GM19035 (cell line): Measurements from ENCODE around the gene ZCCHC7.
"Not testable (repeated sequence)": the region's sequence is repeated elsewhere in the genome, so short reads cannot be mapped to it uniquely, and the experiment has no call there.

Experiments
- ATAC-seq: cut with Tn5 transposase; IDR thresholded peaks from one replicate; pipeline ENCODE4 v1.9.1; 2021; ENCODE audit not compliant: unreplicated experiment

ZCCHC7 gene

DNA sequence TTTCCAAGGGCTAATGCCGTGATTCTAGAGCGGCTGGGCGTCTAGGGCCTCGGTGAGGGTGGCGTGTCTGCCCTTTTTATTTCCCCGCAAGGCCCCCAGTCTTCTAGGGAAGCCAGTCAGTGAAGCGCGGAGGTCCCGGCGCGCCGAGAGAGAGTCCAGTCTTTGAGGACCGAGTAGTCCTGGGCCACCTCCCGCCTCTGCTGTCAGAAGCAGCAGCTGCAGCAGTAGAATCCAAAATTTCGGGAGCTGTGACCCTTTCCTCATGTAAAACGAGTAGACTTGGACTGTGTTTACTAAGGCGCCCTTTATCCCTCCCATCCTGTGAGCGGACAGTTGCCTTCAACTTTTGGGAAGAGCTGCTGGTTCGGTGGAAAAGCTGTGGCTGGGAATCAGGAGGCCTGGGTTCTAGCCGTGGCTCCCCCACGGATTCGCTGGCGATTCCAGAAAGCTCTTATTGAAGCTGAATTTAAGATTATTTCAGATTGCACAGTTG lies 515 bp downstream of the ZCCHC7 start:
- peak; percentile 26 for ATAC-seq

DNA sequence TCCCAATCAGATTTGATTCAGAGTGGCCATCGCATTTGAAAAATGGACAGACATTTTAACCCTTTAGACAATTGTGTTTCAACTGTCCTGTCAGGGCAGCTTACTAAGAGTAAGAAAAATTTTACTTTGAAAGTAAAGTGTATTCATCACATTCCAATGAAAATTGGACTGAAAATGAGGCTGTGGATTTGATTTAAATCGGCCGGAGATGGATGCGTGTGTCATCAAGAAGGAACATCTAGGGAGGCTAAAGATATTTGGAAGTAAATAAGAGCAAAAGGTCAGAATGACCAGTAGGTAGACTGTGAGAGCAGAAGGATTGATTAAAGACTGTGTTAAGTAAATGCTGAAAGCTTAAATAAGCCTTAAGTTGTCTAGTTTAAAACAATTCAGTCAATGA lies 1.5 kb downstream of the ZCCHC7 start:
- ATAC-seq, result no peak

- ATAC-seq, result no peak
Observed at GRCh38 chr9:37126214-37126788, 5.9 kb downstream of the ZCCHC7 start.

GRCh38 chr9:37127018-37127417 lies 6.6 kb downstream of the ZCCHC7 start:
- ATAC-seq, result no peak

DNA sequence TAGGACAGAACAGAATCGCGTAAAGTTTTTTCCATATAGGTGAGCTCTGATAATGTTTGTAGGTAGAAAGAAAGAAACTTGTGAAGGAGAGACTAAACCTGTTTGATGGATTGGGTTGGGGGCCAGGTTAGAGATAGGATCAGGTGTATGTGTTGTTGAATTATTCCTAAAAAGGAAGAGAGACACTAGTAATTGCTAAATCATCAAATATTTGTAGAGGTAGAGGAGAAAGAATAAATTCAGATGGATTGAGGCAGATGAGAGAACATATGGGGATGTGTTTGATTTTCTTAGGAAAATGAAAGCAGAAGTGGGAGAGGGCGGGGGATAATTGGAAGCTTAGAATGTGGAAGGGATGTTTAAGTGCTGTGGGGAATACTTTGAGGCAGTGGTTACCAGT lies 7.7 kb downstream of the ZCCHC7 start:
- ATAC-seq, result no peak

DNA sequence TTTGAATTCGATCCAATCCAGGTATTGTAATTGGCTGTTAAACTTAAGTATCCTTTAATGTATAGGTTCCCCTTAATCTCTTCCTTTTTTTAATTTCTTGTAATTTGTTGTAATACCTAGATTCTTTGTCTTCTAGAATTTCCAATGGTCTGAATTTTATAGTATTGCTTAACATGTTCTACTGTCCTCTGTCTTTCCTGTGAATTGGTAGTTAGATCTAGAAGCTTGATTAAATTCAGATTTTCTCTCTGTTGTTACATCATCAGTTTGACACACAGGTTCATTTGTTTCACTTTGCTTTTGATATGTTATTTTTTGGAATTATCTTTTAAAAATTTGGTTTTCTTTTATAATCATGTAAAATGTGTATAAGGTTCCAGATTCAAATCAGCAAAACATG lies 13.8 kb downstream of the ZCCHC7 start:
- no peak for ATAC-seq

DNA sequence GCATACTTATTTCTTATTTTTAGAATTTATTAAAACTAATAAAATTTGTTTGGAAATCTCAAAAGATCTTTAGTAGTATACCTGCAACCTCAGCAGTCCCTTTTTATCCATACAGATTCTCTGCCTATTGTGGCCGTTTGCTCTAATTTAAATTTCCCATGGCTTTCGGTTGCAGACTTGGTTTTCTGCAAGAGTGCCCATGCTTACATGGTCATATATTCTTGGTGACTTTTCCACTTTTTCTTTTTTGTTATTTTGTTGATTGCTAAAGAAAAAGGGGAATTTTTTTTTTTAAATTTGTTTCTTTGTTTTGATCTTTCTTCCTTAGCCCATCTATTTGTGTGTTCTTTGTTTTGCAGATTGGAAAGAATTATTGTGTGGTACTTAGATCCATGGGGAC lies 20.6 kb downstream of the ZCCHC7 start:
- no peak for ATAC-seq

DNA sequence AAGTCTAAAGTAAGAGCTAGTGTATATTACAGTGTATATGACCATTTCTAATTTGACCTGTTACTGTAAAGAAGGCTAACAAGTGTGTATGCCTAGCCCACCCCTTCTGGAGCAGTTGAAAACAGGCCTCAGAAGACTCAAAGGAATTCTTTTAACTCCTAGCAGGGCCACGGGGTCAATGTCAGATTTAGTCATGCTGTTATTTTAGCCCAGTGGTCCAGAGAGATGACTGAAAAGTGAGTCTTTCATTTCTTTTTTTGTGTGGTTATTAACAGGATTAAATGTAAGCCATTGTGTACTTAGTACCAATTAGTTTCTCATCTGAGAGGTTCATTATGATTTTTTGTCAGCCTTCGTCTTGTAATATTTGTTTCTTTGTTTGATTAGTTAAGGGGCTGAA lies 24.4 kb downstream of the ZCCHC7 start:
- no peak for ATAC-seq

DNA sequence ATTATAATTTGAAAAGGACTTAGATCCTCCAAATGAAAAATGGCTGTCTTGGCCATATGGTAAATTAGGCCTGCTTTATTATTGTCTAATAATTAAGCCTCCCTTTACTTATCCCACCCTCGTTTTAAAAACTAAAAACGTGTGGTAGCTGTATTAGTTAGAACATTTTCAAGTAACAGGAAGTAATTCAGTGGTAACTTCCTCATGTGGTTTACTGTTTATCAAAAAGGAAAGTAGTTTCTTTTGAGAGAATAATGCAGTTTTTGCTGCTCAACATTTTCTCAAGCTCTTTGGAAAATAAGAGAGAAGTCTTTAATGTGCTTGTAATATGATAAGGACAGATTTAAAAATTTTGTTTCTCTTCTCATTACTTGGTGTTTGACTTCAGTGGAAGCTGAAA lies 26.0 kb downstream of the ZCCHC7 start:
- peak; percentile 65 for ATAC-seq

GRCh38 chr9:37148181-37148580 lies 27.8 kb downstream of the ZCCHC7 start:
- ATAC-seq, result no peak

DNA sequence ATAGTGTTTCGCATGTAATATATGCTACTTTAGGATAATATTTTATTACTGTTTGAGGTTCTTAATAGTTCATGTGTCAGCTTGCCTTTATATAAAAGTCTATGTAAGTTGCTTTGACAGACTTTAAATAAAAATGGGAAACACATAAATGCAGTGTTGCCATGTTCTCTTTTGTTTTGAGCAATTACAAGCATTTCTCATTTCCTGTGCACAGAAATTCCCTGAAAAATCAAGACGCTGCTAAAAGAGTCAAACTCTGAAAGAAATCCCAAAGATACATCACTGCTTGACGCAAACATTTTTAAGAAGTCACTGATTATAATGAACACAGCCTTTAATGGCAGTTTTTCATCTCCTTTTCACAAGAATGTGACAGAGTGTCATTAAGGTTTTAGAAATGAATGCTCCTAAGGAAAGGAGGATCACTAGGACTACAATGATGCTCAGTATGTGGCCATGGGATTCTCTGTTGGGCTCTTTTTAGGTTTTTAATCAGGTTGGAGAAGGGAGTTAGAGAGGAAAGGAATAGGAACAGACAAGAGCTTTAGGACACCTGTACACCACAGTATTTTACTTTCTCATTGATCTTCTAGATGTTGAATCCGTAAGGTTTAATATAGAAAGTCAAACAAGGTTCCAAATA lies 29.4 kb downstream of the ZCCHC7 start:
- ATAC-seq, result no peak

GRCh38 chr9:37150415-37150814 lies 30.0 kb downstream of the ZCCHC7 start:
- ATAC-seq, result no peak

- no peak for ATAC-seq
Observed at GRCh38 chr9:37151812-37152211, 31.4 kb downstream of the ZCCHC7 start.

DNA sequence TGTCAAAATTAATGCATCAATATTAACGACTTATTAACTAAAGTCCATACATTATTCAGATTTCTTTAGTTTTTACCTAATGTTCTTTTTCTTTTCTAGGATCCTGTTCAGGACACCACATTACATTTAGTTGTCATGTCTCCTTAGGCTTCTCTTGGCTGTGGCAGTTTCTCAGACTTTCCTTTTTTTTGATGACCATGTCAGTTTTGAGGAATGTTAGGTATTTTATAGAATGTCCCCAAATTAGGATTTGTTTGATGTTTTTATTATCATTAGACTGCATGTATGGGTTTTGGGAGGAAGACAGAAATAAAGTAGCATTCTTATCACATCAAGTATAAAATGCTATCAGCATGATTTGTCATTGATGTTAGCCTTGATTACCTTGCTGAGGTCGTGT lies 32.0 kb downstream of the ZCCHC7 start:
- ATAC-seq, result no peak

DNA sequence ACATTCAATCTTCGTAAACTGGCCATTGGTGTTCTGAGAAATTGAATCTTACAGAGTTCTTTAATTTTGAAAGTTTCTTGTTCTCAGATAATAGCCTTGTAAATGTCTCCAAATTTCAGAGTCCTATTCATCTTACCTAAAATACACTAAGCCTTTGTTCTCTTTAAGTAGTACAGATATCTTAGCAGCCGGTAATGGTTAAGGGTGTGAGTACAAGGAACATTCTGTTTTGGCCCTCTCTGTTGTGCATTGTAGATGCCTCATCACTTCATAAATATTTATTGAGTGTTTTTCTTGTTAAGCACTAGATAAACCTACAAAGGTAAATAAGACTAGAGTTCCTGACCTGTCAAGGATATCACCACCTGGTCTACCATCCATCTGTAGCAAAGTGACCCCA lies 35.2 kb downstream of the ZCCHC7 start:
- ATAC-seq, result no peak

DNA sequence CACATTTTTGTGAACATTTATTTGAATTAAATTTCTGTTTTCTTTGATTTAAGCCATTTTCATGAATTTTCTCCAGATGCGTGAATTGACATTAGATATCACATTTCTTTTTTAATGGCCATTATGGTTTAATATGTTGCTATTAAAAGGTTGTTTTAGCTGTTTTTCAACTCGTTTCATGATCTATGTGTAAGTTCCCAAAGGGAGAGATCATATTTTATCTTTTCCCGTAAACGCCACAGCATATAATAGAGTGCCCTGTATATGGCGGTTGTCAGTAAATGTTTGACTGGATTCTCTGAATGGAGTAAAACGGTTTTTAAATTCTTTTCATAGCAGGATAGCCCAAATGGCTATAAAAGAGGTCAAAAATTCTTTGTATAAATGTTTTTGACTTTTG lies 35.8 kb downstream of the ZCCHC7 start:
- ATAC-seq, result no peak

- ATAC-seq, result no peak
Observed at GRCh38 chr9:37156781-37157356, 36.5 kb downstream of the ZCCHC7 start.

DNA sequence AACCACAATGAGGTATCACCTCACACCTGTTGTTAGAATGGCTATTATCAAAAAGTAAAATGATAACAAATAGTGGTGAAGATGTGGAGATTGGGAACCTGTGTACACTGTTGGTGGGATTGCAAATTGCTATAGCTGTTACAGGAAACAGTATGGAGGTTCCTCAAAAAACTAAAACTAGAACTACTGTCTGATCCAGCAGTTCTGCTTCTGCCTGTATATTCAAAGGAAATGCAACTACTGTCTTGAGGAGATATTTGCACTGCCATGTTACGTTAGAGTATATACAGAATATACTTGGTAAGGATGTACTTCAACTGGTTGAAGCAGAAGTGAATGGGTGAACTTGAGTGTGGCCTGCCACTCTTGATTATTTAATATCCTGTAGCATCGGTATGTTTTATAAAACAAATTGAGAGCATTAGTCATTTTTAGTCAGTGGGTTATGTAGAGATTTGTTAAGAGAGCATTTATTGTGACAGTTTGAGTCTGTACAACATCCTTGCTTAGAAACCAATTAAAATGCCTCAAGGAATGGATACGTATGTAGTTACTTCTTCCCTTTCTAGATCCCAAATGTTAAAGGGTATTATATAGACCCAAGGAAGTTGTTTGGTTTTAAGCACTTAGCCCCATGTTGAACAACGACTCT lies 37.5 kb downstream of the ZCCHC7 start:
- no peak for ATAC-seq

DNA sequence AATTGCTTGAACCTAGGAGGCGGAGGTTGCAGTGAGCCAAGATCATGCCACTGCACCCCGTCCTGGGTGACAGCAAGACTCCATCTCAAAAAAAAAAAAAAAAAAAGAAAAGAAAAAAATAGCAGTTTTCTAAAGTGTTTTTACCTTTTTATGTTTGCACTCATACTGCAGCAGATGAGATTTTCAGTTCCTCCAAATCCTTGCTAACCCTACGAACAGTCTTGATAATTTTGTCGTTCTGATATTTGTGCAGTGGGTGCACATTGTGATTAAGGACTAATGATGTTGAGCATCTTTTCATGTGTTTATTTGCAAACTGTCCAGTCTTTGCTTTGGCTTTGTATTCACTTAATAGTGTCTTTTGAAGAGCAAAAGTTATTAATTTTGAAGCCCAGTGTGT lies 42.9 kb downstream of the ZCCHC7 start:
- ATAC-seq, result no peak

GRCh38 chr9:37164335-37164734 lies 44.0 kb downstream of the ZCCHC7 start:
- ATAC-seq, result not testable (repeated sequence)

DNA sequence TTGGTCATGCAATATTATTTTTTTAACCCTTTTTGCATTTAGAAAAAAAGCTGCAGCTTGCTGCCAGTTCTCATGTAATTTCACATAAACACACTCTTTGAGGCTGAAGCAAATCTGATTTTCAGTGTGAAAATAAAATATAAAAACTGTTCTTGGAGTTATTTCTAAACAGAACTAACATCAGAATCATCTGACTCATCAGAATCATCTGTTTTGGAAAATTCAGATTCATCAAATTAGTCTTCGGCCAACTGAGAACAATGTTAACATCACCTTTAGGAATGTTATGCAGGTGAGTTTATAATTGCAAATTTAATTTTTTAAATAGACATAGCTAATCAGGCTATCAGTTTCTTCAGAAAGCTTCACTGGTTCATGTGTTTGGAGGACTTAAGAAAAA lies 45.3 kb downstream of the ZCCHC7 start:
- ATAC-seq, result no peak

- ATAC-seq, result no peak
Observed at GRCh38 chr9:37167456-37168047, 47.2 kb downstream of the ZCCHC7 start.
